IMR-90 (cell line): ENCODE measurements around the gene CERS6. TPM values are rescaled to one million over a fixed set of nuclear protein-coding genes. Genes with fewer than 3 reads are reported as not detected.
A peak's percentile ranks its signal among the peaks of the same experiment; 100 is the strongest.

ENCODE experiments used
- ATAC-seq: fragments of 200-7000 bp; cut with Tn5 transposase; 2 replicates; pipeline ENCODE4 v1.9.1; 2020; ENCODE audit warnings: low read depth, mild to moderate bottlenecking, moderate library complexity
- BruUV-seq: library from RNA; stranded (reverse); fragments of 400-500 nt; replicated peaks from 2 replicates; lab custom pipeline; 2021; lab: Mats Ljungman, UMichigan
- CTCF ChIA-PET: fragments of 300-600 bp; formaldehyde crosslinking; extraction: SDS; loops from one replicate; lab custom pipeline; 2021; ENCODE audit warnings: antibody characterized with exemption; lab: Yijun Ruan, JAX
- POLR2A ChIA-PET: fragments of 300-600 bp; sonication (Branson Sonifier 250); formaldehyde crosslinking; loops from one replicate; lab custom pipeline; 2022; ENCODE audit warnings: antibody characterized with exemption; ENCODE audit not compliant: unreplicated experiment; lab: Charles Lee
- DNase-seq: peaks from one replicate; pipeline ENCODE4 v3.0.0; 2013
- H2AFZ ChIP-seq: replicated peaks from 2 replicates; pipeline ENCODE3; 2013; ENCODE audit warnings: low read length, mild to moderate bottlenecking; ENCODE audit not compliant: poor library complexity
- H2AK5ac ChIP-seq: 2 replicates; pipeline ENCODE4 v1.6.1; 2013; ENCODE audit warnings: low read depth, low read length, inconsistent platforms
- H2AK9ac ChIP-seq: replicated peaks from 2 replicates; pipeline ENCODE3; 2013; ENCODE audit warnings: mild to moderate bottlenecking, low read depth, low read length, moderate library complexity; ENCODE audit not compliant: poor library complexity
- H2BK120ac ChIP-seq: 2 replicates; pipeline ENCODE4 v1.6.1; 2013; ENCODE audit warnings: low read depth, low read length, inconsistent platforms
- H2BK15ac ChIP-seq: 3 replicates; pipeline ENCODE4 v1.6.1; 2013; ENCODE audit warnings: low read depth, low read length, inconsistent platforms
- H2BK20ac ChIP-seq: 2 replicates; pipeline ENCODE4 v1.6.1; 2013; ENCODE audit warnings: low read depth, mild to moderate bottlenecking, inconsistent platforms, low read length, moderate library complexity
- H2BK5ac ChIP-seq: 2 replicates; pipeline ENCODE4 v1.6.1; 2013; ENCODE audit warnings: mild to moderate bottlenecking, low read depth, low read length, inconsistent platforms; ENCODE audit not compliant: poor library complexity, severe bottlenecking
- H3K14ac ChIP-seq: replicated peaks from 2 replicates; pipeline ENCODE4 v1.6.1; 2013; ENCODE audit warnings: low read depth, low read length, inconsistent platforms
- H3K18ac ChIP-seq: 2 replicates; pipeline ENCODE4 v1.6.1; 2013; ENCODE audit warnings: low read depth, low read length, control low read depth
- H3K23ac ChIP-seq: 2 replicates; pipeline ENCODE4 v1.6.1; 2013; ENCODE audit warnings: low read depth, low read length, inconsistent platforms
- H3K27ac ChIP-seq: 2 replicates; pipeline ENCODE4 v1.5.1; 2013; ENCODE audit warnings: mild to moderate bottlenecking, control low read depth, low read length; ENCODE audit not compliant: insufficient read depth
- H3K27me3 ChIP-seq: 2 replicates; pipeline ENCODE4 v1.6.1; 2013; ENCODE audit warnings: low read length; ENCODE audit not compliant: control insufficient read depth, insufficient read depth
- H3K36me3 ChIP-seq: 2 replicates; pipeline ENCODE4 v1.6.1; 2013; ENCODE audit warnings: low read length, mixed read lengths; ENCODE audit not compliant: control insufficient read depth, insufficient read depth
- H3K4ac ChIP-seq: 2 replicates; pipeline ENCODE4 v1.6.1; 2013; ENCODE audit warnings: low read depth, low read length, inconsistent platforms
- H3K4me1 ChIP-seq: 2 replicates; pipeline ENCODE4 v1.6.1; 2013; ENCODE audit warnings: low read length, mixed read lengths; ENCODE audit not compliant: control insufficient read depth, insufficient read depth
- H3K4me2 ChIP-seq: 2 replicates; pipeline ENCODE4 v1.6.1; 2013; ENCODE audit warnings: low read depth, mild to moderate bottlenecking, control low read depth, low read length, moderate library complexity
- H3K4me3 ChIP-seq: 2 replicates; pipeline ENCODE4 v1.5.1; 2013; ENCODE audit warnings: low read depth, mild to moderate bottlenecking, control low read depth, low read length, moderate library complexity; ENCODE audit not compliant: insufficient read depth
- H3K56ac ChIP-seq: 2 replicates; pipeline ENCODE4 v1.6.1; 2013; ENCODE audit warnings: low read length, inconsistent platforms; ENCODE audit not compliant: insufficient read depth; ENCODE audit errors: extremely low read depth
- H3K79me1 ChIP-seq, 2 experiments: 2 replicates each; pipeline ENCODE4 v1.6.1; 2013; ENCODE audit warnings: low read length in 2 of 2, inconsistent platforms in 1 of 2, low read depth in 1 of 2
- H3K9ac ChIP-seq: 2 replicates; pipeline ENCODE4 v1.6.1; 2013; ENCODE audit warnings: low read depth, low read length, control low read depth
- H3K9me1 ChIP-seq: 2 replicates; pipeline ENCODE4 v1.6.1; 2013; ENCODE audit warnings: low read length, inconsistent platforms; ENCODE audit not compliant: insufficient read depth
- H3K9me3 ChIP-seq: 2 replicates; pipeline ENCODE4 v1.6.1; 2013; ENCODE audit warnings: low read length; ENCODE audit not compliant: control insufficient read depth, insufficient read depth
- H4K20me1 ChIP-seq: 2 replicates; pipeline ENCODE4 v1.6.1; 2013; ENCODE audit warnings: low read length, inconsistent platforms; ENCODE audit not compliant: insufficient read depth
- H4K5ac ChIP-seq: 2 replicates; pipeline ENCODE4 v1.6.1; 2013; ENCODE audit warnings: mild to moderate bottlenecking, low read depth, low read length, control low read depth
- H4K8ac ChIP-seq, 2 experiments: 2 replicates each; pipeline ENCODE4 v1.6.1; 2013; ENCODE audit warnings: low read depth in 2 of 2, low read length in 2 of 2, control low read depth in 1 of 2, inconsistent platforms in 1 of 2
- H4K91ac ChIP-seq: 2 replicates; pipeline ENCODE4 v1.6.1; 2013; ENCODE audit warnings: low read depth, low read length, inconsistent platforms; ENCODE audit not compliant: insufficient read depth
- CEBPB ChIP-seq: IDR thresholded peaks from 2 replicates; pipeline ENCODE4 v1.6.1; 2012; ENCODE audit warnings: low read depth, low read length, improper control_type of control experiment
- NFE2L2 ChIP-seq: fragments of 150-350 bp; IDR thresholded peaks from 2 replicates; pipeline ENCODE4 v1.6.1; 2016; ENCODE audit warnings: low read depth, mild to moderate bottlenecking, low read length
- WGBS, 2 experiments: methylation state at CpG; one replicate each; pipeline versions ENCODE4 v1.1.5 to v1.1.7; 2013; ENCODE audit warnings: missing lambda C conversion rate in 2 of 2; ENCODE audit not compliant: insufficient read length in 1 of 2; ENCODE audit errors: extremely low coverage in 2 of 2; 5-methylcytosine and 5-hydroxymethylcytosine counted together
- dilution Hi-C: fragments of 300-500 bp; cut with HindIII; formaldehyde crosslinking; loops from one replicate; pipeline ENCODE4 v1.14.3; 2018; ENCODE audit warnings: low sequenced_read_pairs; ENCODE audit not compliant: unreplicated experiment
- in situ Hi-C: fragments of 300-500 bp; cut with MboI; formaldehyde crosslinking; loops from 3 replicates; pipeline ENCODE4 v1.14.3; 2019; ENCODE audit warnings: low sequenced_read_pairs, inconsistent platforms, mixed read lengths
- intact Hi-C: fragments of 100-400 bp; cut with micrococcal nuclease; formaldehyde crosslinking; loops from 2 replicates; pipeline ENCODE4 v1.10.0; 2022
- polyA plus RNA-seq, 3 experiments: library from polyadenylated mRNA; depleted of rRNA; stranded (reverse); fragments of >200 nt; gene quantifications; 2 replicates each; pipeline ENCODE4 v1.2.3, GENCODE V29; 2012; ENCODE audit warnings: low replicate concordance in 1 of 3
- total RNA-seq: library from RNA; depleted of rRNA; stranded (reverse); fragments of >200 nt; gene quantifications from 2 replicates; pipeline ENCODE4 v1.2.3, GENCODE V29; 2012

Gene CERS6
- total and polyA plus RNA-seq, 2 of the 4 experiments (the other 2 are of a cell fraction), result 2.1 to 5.7 TPM

- Histone ChIP-seq H3K4me1 (peaks cover 4% of the 10 kb centered on the region; the same call in 1 of the 2 replicates), H2AK5ac (no peak overlapping the region), H3K9ac (no peak overlapping the region), H3K14ac (no peak overlapping the region), H3K4me3 (no peak overlapping the region), H2BK20ac (no peak overlapping the region; the same call in 1 of the 2 replicates), H3K9me1 (peaks cover 3% of the 10 kb centered on the region; the same call in 1 of the 2 replicates), H4K8ac (no peak overlapping the region), H3K23ac (no peak overlapping the region), H4K20me1 (no peaks in the 10 kb centered on the region), H3K4me2 (no peak overlapping the region), H3K27ac (no peak overlapping the region), H4K5ac (no peak overlapping the region), H2BK120ac (no peak overlapping the region), H2AFZ (no peak overlapping the region), H3K18ac (no peak overlapping the region), H3K9me3 (no peaks in the 10 kb centered on the region), H3K36me3 (no peaks in the 10 kb centered on the region), H3K4ac (no peak overlapping the region), H4K91ac (no peak overlapping the region), H2AK9ac (no peak overlapping the region), H3K79me1 (0 out of 4 replicates have a peak, but pooled peaks cover 0 to 7% of the 10 kb centered on the region in 2 experiments), H3K56ac (no peak overlapping the region), H2BK15ac (no peak overlapping the region), H3K27me3 (no peaks in the 10 kb centered on the region), H2BK5ac (no peak overlapping the region)
- DNase-seq (no peak), ATAC-seq (no peak)
- no TSS peak for BruUV-seq
- 90% methylated on average over 2 of the region's 4 CpGs; no CpG with 5 or more reads in 1 of the 2 experiments for WGBS, 2 experiments
- TF ChIP-seq NFE2L2, result no peak
- TF ChIP-seq CEBPB, result peak; percentile 52
- intact Hi-C loops (no loop called here), in situ Hi-C loops (no loop called here), dilution Hi-C loops (no loop called here)
- CTCF ChIA-PET, result no interaction called here
- POLR2A ChIA-PET, result no interaction called here
Measured at GRCh38 chr2:168585700-168586099, 129.6 kb downstream of the CERS6 start.
